Neural progenitor cell (in vitro differentiated cells): ENCODE data around the gene RMDN2. TPM values are rescaled to one million over a fixed set of nuclear protein-coding genes. Genes with fewer than 3 reads are reported as not detected.

Experiments used
- DNase-seq: peaks from one replicate; pipeline ENCODE4 v3.0.0-alpha.2; 2016; ENCODE audit warnings: low spot score
- H2AFZ ChIP-seq: fragments of 200-600 bp; sonication (generic); replicated peaks from 2 replicates; pipeline ENCODE4 v1.6.1; 2016; ENCODE audit warnings: antibody characterized with exemption
- H3F3A ChIP-seq: fragments of 200-600 bp; sonication (generic); 2 replicates; pipeline ENCODE4 v1.6.1; 2016; ENCODE audit warnings: antibody characterized with exemption, low read depth
- H3K27ac ChIP-seq: fragments of 200-600 bp; sonication (generic); 2 replicates; pipeline ENCODE4 v1.5.1; 2016; ENCODE audit warnings: mild to moderate bottlenecking
- H3K27me3 ChIP-seq: fragments of 200-600 bp; sonication (generic); 2 replicates; pipeline ENCODE4 v1.6.1; 2016; ENCODE audit warnings: mild to moderate bottlenecking, moderate library complexity
- H3K36me3 ChIP-seq: fragments of 200-600 bp; sonication (generic); 2 replicates; pipeline ENCODE4 v1.5.1; 2016
- H3K4me1 ChIP-seq: fragments of 200-600 bp; sonication (generic); 2 replicates; pipeline ENCODE4 v1.6.1; 2016; ENCODE audit warnings: mixed run types
- H3K4me2 ChIP-seq: fragments of 200-600 bp; sonication (generic); 2 replicates; pipeline ENCODE4 v1.6.1; 2016
- H3K4me3 ChIP-seq: fragments of 200-600 bp; sonication (generic); 2 replicates; pipeline ENCODE4 v1.5.1; 2016
- H3K79me2 ChIP-seq: fragments of 200-600 bp; sonication (generic); 2 replicates; pipeline ENCODE4 v1.6.1; 2016; ENCODE audit warnings: low read depth
- H3K9ac ChIP-seq: fragments of 200-600 bp; sonication (generic); 2 replicates; pipeline ENCODE4 v1.6.1; 2016
- H3K9me3 ChIP-seq: fragments of 200-600 bp; sonication (generic); 2 replicates; pipeline ENCODE4 v1.5.1; 2016; ENCODE audit warnings: low read depth
- H4K20me1 ChIP-seq: fragments of 200-600 bp; sonication (generic); 2 replicates; pipeline ENCODE4 v1.6.1; 2016; ENCODE audit warnings: low read depth
- H3K27ac Mint-ChIP-seq: 3 replicates; pipeline ENCODE4 v1.8.0; 2021; ENCODE audit warnings: mixed read lengths
- H3K27me3 Mint-ChIP-seq: 2 replicates; pipeline ENCODE4 v1.8.0; 2022; ENCODE audit warnings: low read depth, mild to moderate bottlenecking, inconsistent platforms, moderate library complexity, mixed read lengths; ENCODE audit not compliant: insufficient read depth
- H3K36me3 Mint-ChIP-seq: 3 replicates; pipeline ENCODE4 v1.8.0; 2021; ENCODE audit warnings: mixed read lengths
- H3K4me1 Mint-ChIP-seq: 3 replicates; pipeline ENCODE4 v1.8.0; 2021; ENCODE audit warnings: mixed read lengths
- H3K4me3 Mint-ChIP-seq: 3 replicates; pipeline ENCODE4 v1.8.0; 2021; ENCODE audit warnings: mild to moderate bottlenecking, moderate library complexity, mixed read lengths
- H3K9me3 Mint-ChIP-seq: 3 replicates; pipeline ENCODE4 v1.8.0; 2020; ENCODE audit warnings: mixed read lengths
- CTCF ChIP-seq: fragments of 200-600 bp; sonication (generic); IDR thresholded peaks from 2 replicates; pipeline ENCODE4 v1.5.1; 2017; ENCODE audit warnings: antibody characterized with exemption, mild to moderate bottlenecking
- EZH2 ChIP-seq: fragments of 200-600 bp; sonication (generic); IDR thresholded peaks from 2 replicates; pipeline ENCODE4 v1.6.1; 2017; ENCODE audit warnings: antibody characterized with exemption, mild to moderate bottlenecking, moderate library complexity
- EZH2phosphoT487 ChIP-seq: fragments of 200-600 bp; sonication (generic); IDR thresholded peaks from 2 replicates; pipeline ENCODE4 v1.6.1; 2017; ENCODE audit warnings: antibody characterized with exemption
- total RNA-seq: library from RNA; depleted of rRNA; stranded (reverse); fragments of >200 nt; gene quantifications from 2 replicates; pipeline ENCODE4 v1.2.3, GENCODE V29; 2015; ENCODE audit warnings: low replicate concordance

RMDN2 gene
- total RNA-seq, 1 donor from 2014 or later: 10.3 TPM

GRCh38 chr2:37881397-37881796, 43.7 kb upstream of the RMDN2 start:
- H4K20me1 ChIP-seq: no peaks in the 10 kb centered on the region
- H3K9ac ChIP-seq: no peak overlapping the region
- no peak for TF ChIP-seq EZH2phosphoT487
- TF ChIP-seq CTCF: no peak
- no peak for TF ChIP-seq EZH2
- H3F3A ChIP-seq: peaks cover 4% of the 10 kb centered on the region
- Mint-ChIP-seq H3K27me3 (peaks cover 2% of the 10 kb centered on the region), H3K4me1 (peaks cover 16% of the 10 kb centered on the region), H3K27ac (no peak overlapping the region), H3K36me3 (no peaks in the 10 kb centered on the region), H3K4me3 (no peak overlapping the region), H3K9me3 (no peaks in the 10 kb centered on the region)
- no peaks in the 10 kb centered on the region for H3K9me3 ChIP-seq
- no peak for DNase-seq
- no peaks in the 10 kb centered on the region for H3K79me2 ChIP-seq
- no peak overlapping the region for H3K4me2 ChIP-seq
- H3K27ac ChIP-seq: no peak overlapping the region
- H3K4me1 ChIP-seq: peaks cover 10% of the 10 kb centered on the region
- no peaks in the 10 kb centered on the region for H3K36me3 ChIP-seq
- no peak overlapping the region for H3K4me3 ChIP-seq
- H2AFZ ChIP-seq: no peak overlapping the region
- H3K27me3 ChIP-seq: no peaks in the 10 kb centered on the region

GRCh38 chr2:37882036-37882435, 43.1 kb upstream of the RMDN2 start:
- no peak overlapping the region for H3K4me2 ChIP-seq
- peaks cover 10% of the 10 kb centered on the region for H3K4me1 ChIP-seq
- no peak overlapping the region for H2AFZ ChIP-seq
- H3K79me2 ChIP-seq: no peaks in the 10 kb centered on the region
- no peaks in the 10 kb centered on the region for H3K9me3 ChIP-seq
- H3K9ac ChIP-seq: no peak overlapping the region
- H3K36me3 Mint-ChIP-seq: no peaks in the 10 kb centered on the region
- no peak overlapping the region for H3K27ac ChIP-seq
- peaks cover 16% of the 10 kb centered on the region for H3K4me1 Mint-ChIP-seq
- no peaks in the 10 kb centered on the region for H4K20me1 ChIP-seq
- peaks cover 2% of the 10 kb centered on the region for H3K27me3 Mint-ChIP-seq
- H3K27ac Mint-ChIP-seq: no peak overlapping the region
- peaks cover 4% of the 10 kb centered on the region for H3F3A ChIP-seq
- no peak overlapping the region for H3K4me3 Mint-ChIP-seq
- no peak for DNase-seq
- H3K9me3 Mint-ChIP-seq: no peaks in the 10 kb centered on the region
- no peak for TF ChIP-seq EZH2phosphoT487
- TF ChIP-seq CTCF: no peak
- TF ChIP-seq EZH2: no peak
- H3K27me3 ChIP-seq: no peaks in the 10 kb centered on the region
- no peak overlapping the region for H3K4me3 ChIP-seq
- H3K36me3 ChIP-seq: no peaks in the 10 kb centered on the region

GRCh38 chr2:37883518-37883917, 41.6 kb upstream of the RMDN2 start:
- Mint-ChIP-seq H3K27ac (no peak overlapping the region), H3K27me3 (no peaks in the 10 kb centered on the region), H3K36me3 (no peaks in the 10 kb centered on the region), H3K9me3 (no peaks in the 10 kb centered on the region), H3K4me3 (no peak overlapping the region), H3K4me1 (peaks cover 9% of the 10 kb centered on the region)
- no peaks in the 10 kb centered on the region for H3K27me3 ChIP-seq
- H3K9ac ChIP-seq: no peak overlapping the region
- no peaks in the 10 kb centered on the region for H4K20me1 ChIP-seq
- H3K4me3 ChIP-seq: no peak overlapping the region
- H3K9me3 ChIP-seq: no peaks in the 10 kb centered on the region
- no peak for DNase-seq
- H3F3A ChIP-seq: peaks cover 4% of the 10 kb centered on the region
- no peak overlapping the region for H2AFZ ChIP-seq
- TF ChIP-seq CTCF (no peak), EZH2phosphoT487 (no peak), EZH2 (no peak)
- H3K4me1 ChIP-seq: peaks cover 10% of the 10 kb centered on the region
- H3K36me3 ChIP-seq: no peaks in the 10 kb centered on the region
- no peak overlapping the region for H3K4me2 ChIP-seq
- no peak overlapping the region for H3K27ac ChIP-seq
- H3K79me2 ChIP-seq: no peaks in the 10 kb centered on the region
